GM19328 (cell line): Measurements from ENCODE around the gene DEFB121.
"Not testable (repeated sequence)": the region's sequence is repeated elsewhere in the genome, so short reads cannot be mapped to it uniquely, and the experiment has no call there.

Source experiments
- ATAC-seq: cut with Tn5 transposase; IDR thresholded peaks from one replicate; pipeline ENCODE4 v1.9.1; 2021; ENCODE audit warnings: mild to moderate bottlenecking, moderate library complexity; ENCODE audit not compliant: unreplicated experiment

Gene DEFB121

GRCh38 chr20:31406115-31406514 is at the start of gene DEFB121:
Gene DEFB121, minus strand, starts transcription at chr20:31406215. Its CDS starts 63 bp downstream, at chr20:31406152.
- ATAC-seq: no peak

DNA sequence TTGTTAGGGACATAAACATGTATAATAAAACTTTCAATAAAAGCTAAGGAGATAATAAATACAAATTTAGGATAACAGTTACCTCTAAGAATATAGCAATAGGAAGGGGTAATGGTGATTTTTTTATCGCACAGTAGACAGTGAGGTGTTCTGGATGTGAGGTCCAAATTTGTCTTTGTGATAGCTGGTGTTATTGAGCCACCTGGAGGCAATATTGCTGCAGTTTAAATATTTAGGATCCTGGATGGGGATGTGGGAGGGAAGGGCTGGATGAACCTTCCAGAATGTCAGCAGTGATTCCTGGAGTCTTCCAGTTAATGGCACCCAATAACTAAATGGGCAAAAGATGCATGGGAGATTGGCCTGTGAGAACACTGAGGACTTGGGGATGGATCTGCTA is 48.3 kb upstream of the DEFB121 start:
- ATAC-seq: no peak

DNA sequence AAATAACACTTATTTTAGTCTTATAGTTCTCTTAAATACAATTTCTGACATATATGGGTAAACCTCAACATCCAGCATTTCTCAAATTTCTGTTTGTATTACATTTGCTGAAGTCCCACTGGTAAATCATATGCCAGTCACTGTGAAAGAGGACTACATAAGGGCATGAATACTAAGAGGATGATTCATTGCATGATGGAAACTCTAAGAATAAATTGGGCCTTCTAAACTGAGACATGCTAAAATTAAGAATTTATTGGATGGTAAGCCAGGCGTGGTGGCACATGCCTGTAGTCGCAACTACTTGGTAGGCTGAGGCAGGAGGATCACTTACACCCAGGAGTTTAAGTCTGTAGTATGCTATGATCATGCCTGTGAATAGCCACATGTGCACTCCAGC is 46.6 kb upstream of the DEFB121 start:
- ATAC-seq: no peak

DNA sequence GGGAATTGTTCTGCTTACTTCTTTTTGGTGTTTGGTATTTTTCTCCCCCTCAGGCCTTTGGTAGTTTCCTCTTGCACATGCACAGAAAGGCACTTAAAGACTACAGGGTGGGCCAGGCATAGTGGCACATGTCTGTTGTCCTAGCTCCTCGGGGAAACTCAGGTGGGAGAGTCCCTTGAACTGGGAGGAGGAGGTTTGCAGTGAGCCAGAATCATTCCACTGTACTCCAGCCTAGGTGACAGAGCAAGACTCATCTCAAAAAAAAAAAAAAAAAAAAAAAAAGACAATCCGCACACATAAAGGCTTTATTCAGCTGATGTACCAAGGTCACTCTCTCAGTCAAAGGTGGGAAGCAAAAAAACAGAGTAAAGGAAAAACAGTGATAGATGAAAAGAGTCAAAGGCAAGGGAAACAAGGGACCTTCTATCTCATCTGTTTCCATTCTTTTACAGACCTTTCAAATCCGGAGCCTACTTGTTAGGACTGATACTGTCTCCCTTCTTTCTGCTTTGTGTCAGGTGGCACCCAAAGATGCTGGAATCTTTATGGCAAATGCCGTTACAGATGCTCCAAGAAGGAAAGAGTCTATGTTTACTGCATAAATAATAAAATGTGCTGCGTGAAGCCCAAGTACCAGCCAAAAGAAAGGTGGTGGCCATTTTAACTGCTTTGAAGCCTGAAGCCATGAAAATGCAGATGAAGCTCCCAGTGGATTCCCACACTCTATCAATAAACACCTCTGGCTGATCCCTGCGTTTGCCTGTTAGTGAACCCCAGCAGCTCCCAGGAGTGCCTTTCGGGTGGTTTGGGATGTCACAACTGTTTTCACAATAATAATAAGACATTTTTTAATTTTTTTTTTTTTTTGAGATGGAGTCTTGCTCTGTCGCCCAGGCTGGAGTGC is 43.7 kb upstream of the DEFB121 start:
- no peak for ATAC-seq

- ATAC-seq: no peak
Observed at GRCh38 chr20:31446084-31446819, 40.2 kb upstream of the DEFB121 start.

GRCh38 chr20:31440012-31440659 is 34.1 kb upstream of the DEFB121 start, which contains the start of gene DEFB123:
Gene DEFB123, plus strand, starts transcription at chr20:31440632. Its CDS starts 67 bp downstream, at chr20:31440699.
- ATAC-seq: no peak

DNA sequence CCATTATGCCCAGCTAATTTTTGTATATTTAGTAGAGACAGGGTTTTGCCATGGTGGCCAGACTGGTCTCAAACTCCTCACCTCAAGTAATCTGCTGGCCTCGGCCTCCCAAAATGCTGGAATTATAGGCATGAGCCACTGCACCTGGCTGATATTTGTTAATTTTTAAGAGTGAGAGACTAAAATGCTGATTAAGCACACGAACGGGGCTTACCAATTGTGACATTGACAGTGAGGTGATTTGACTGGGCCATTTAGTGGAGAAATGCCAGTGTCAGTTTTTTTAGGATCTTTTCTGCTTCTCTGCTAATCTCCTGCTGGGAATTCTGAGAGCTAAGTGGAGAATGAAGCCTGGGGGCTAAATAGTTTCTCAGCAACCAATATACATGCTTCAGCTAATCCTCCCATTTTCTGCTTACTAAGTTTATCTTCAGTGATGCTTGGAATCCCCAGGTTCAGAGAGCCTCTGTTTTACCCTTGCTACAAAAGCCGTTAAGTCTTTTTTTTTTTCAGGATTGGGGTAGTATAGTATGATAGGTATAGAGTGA is 24.6 kb upstream of the DEFB121 start:
- no peak for ATAC-seq

- not testable (repeated sequence) for ATAC-seq
Observed at GRCh38 chr20:31427576-31427975, 21.6 kb upstream of the DEFB121 start.

DNA sequence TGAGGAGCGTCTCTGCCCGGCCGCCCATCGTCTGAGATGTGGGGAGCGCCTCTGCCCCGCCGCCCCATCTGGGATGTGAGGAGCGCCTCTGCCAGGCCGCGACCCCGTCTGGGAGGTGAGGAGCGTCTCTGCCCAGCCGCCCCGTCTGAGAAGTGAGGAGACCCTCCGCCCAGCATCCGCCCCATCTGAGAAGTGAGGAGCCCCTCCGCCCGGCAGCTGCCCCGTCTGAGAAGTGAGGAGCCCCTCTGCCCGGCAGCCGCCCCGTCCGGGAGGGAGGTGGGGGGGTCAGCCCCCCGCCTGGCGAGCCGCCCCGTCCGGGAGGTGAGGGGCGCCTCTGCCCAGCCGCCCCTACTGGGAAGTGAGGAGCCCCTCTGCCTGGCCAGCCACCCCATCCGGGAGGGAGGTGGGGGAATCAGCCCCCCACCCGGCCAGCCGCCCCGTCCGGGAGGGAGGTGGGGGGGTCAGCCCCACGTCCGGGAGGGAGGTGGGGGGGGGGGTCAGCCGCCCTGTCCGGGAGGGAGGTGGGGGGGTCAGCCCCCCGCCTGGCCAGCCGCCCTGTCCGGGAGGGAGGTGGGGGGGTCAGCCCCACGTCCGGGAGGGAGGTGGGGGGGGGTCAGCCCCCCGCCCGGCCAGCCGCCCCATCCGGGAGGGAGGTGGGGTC is 21.0 kb upstream of the DEFB121 start:
- not testable (repeated sequence) for ATAC-seq

DNA sequence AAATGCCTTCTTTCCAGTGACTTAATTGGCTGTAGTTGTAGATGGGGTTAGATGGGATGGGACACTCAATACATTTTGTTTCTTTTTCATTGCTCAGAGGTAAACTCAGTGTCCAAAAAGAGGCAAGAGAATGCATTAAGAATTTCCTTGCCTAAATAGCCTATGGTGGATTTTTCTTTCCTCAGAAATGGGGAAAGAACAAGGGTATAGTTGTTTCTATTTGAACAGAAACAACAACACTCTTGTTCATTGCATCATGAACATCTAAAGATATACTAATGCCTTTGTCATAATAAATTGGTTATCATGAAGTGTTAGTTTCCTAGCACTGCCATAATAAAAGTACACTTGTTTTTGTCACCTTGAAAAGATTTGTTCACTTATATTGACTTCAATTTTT is 19.8 kb upstream of the DEFB121 start:
- ATAC-seq: no peak

GRCh38 chr20:31418307-31418706 is 12.3 kb upstream of the DEFB121 start:
- ATAC-seq: no peak

DNA sequence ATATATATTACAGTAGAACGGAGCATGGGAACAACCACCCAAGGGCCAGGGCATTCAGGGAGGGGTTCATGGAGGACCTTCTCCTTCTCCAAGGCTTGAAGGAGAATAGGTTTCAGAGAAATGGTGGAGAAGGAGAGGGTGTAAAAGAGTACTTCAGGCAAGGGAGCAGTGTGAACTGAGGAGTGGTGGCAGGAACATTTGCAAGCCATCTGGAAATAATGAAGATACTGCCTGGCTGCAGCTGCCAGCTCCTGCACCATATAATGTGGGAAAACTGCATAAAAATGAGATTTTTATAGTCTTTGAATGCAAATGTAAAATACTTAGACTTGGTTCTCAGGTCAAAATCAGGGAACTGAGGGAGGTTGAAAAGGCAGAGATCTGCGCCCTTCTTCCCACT is 9.6 kb upstream of the DEFB121 start:
- no peak for ATAC-seq

- ATAC-seq: no peak
Observed at GRCh38 chr20:31414381-31414780, 8.4 kb upstream of the DEFB121 start.

GRCh38 chr20:31410011-31410410 is 4.0 kb upstream of the DEFB121 start:
- no peak for ATAC-seq

DNA sequence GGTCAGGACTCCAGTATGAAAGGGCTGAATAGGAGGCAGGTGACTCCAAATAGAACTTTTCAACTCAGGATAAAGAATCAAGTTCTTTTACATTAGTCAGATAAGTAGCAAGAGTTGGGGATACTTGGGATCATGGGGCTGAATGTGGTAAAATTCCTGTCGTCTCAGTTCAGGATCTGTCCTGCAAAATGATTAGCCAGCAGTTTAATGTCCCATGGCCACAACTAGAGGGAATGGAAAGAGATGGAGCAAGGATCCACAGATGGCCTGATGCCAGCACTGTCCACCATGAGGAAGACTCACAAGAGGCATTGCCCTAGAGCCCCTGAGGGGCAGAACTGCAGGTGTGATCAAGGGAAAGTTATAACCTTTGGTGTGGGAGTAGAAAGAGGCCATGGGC is 2.1 kb downstream of the DEFB121 start:
- no peak for ATAC-seq

GRCh38 chr20:31394900-31395299 is 11.1 kb downstream of the DEFB121 start:
- no peak for ATAC-seq

DNA sequence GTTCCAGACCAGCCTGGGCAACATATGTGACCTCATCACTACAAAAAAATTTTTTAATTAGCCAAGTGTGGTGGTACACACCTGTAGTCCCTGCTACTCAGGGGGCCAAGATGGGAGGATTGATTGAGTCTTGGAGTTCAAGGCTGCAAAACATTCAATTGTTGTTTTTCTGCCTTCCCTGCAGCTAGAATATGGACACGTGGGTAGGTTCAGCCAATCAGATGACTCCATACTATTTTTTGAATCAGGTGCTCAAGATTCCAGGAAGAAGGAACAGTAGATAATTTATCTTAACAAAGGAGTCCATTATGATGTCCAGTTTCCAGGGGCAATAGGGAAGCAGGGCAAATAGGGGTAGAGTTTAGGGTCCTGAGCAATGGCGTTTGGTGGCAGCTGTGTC is 13.2 kb downstream of the DEFB121 start:
- no peak for ATAC-seq

DNA sequence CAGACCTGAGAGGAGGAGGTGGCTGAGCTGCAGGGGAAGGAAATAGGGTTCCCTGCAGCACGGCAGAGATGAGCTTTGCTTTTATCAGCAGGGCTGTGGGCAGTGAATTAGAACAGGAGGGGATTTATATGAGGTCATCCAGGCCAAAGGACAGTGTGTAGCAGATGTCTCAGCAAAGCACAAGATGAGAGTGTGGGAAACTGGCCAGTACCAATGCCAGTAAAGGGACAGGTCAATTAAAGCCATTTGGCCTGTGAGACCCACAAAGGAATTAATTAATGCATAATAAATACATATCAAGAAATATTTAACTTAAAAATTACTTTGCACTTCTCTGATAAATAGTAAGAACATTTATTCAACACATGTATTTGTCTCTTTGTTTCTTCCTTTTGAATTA is 15.5 kb downstream of the DEFB121 start, which contains the start of gene DEFB119:
TSS of gene DEFB119 (minus strand) at position 101 of the 400 bp plus-strand sequence. CDS start 107 bp downstream, outside the sequence.
- no peak for ATAC-seq

DNA sequence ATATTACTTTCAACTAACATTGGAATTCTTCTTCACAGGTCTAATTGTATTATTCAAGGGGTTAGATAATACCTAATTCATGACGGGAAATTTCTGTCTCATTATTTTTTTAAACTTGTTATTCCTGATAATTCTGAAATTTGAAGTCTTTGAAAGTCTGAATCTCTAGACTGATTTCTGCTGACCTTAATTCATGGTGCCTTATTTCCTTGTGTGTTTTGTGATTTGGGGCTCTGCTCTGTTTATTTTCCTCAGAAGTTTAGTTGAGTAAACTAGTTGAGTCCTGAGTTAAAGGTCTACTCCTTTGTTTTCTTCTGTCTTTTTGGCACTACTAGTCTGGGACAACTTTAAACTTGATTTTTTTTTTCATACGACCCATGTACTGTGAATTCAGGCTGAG is 31.7 kb downstream of the DEFB121 start:
- no peak for ATAC-seq

DNA sequence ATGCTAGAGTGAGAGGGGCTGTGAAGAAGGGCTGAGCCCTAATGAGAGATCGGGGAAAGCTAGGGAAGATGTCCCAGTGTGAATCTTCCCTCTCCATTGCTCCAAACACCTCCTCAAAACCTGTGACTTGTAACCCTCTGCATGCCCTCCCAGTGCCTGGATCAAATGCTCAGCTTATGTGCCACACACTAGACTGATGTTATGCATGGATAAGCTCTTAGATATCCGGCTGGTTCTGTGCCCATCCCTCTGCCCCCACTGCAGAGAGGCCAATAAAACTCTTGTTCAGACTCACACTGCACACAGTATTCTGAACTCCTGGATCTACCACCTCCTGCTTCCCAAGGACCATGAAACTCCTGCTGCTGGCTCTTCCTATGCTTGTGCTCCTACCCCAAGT is 37.7 kb downstream of the DEFB121 start, which contains the start of gene DEFB118:
TSS of gene DEFB118 (plus strand) at position 301 of the 400 bp plus-strand sequence. CDS start at position 351, 50 bp downstream.
- no peak for ATAC-seq
